GM23338 (cell line): Measurements from ENCODE around the gene GPATCH2. TPM values are rescaled to one million over a fixed set of nuclear protein-coding genes. Genes with fewer than 3 reads are reported as not detected.

ENCODE experiments used
- ATAC-seq: fragments of 200-7000 bp; cut with Tn5 transposase; 3 replicates; pipeline ENCODE4 v1.9.1; 2020
- DNase-seq: peaks from one replicate; pipeline ENCODE4 v3.0.0-alpha.2; 2015; ENCODE audit warnings: low spot score
- H2AFZ ChIP-seq: fragments of 200-600 bp; sonication (generic); 2 replicates; pipeline ENCODE4 v1.8.0; 2016; ENCODE audit warnings: antibody characterized with exemption, mild to moderate bottlenecking, moderate library complexity
- H3F3A ChIP-seq: fragments of 200-600 bp; sonication (generic); replicated peaks from 2 replicates; pipeline ENCODE4 v1.8.0; 2017; ENCODE audit warnings: antibody characterized with exemption, mixed run types, low read depth
- H3K27ac ChIP-seq: fragments of 200-600 bp; sonication (generic); 2 replicates; pipeline ENCODE4 v1.6.1; 2016; ENCODE audit warnings: low read depth
- H3K27me3 ChIP-seq: fragments of 200-600 bp; sonication (generic); 2 replicates; pipeline ENCODE4 v1.8.0; 2016; ENCODE audit warnings: mild to moderate bottlenecking, mixed run types, moderate library complexity; ENCODE audit not compliant: insufficient read depth
- H3K36me3 ChIP-seq: fragments of 200-600 bp; sonication (generic); 2 replicates; pipeline ENCODE4 v1.8.0; 2016; ENCODE audit warnings: mild to moderate bottlenecking; ENCODE audit not compliant: insufficient read depth
- H3K4me1 ChIP-seq: fragments of 200-600 bp; sonication (generic); 2 replicates; pipeline ENCODE4 v1.8.0; 2016; ENCODE audit warnings: mild to moderate bottlenecking, moderate library complexity; ENCODE audit not compliant: insufficient read depth
- H3K4me2 ChIP-seq: fragments of 200-600 bp; sonication (generic); 2 replicates; pipeline ENCODE4 v1.7.1; 2017; ENCODE audit warnings: mixed run types
- H3K4me3 ChIP-seq: fragments of 200-600 bp; sonication (generic); 2 replicates; pipeline ENCODE4 v1.6.1; 2016; ENCODE audit warnings: mixed run types
- H3K79me2 ChIP-seq: fragments of 200-600 bp; sonication (generic); replicated peaks from 2 replicates; pipeline ENCODE4 v1.8.0; 2017; ENCODE audit warnings: mild to moderate bottlenecking; ENCODE audit not compliant: insufficient read depth
- H3K9me2 ChIP-seq: fragments of 200-600 bp; sonication (generic); 2 replicates; pipeline ENCODE4 v1.8.0; 2017; ENCODE audit not compliant: insufficient read depth
- H4K20me1 ChIP-seq: fragments of 200-600 bp; sonication (generic); replicated peaks from 2 replicates; pipeline ENCODE4 v1.8.0; 2017; ENCODE audit warnings: mild to moderate bottlenecking; ENCODE audit not compliant: insufficient read depth
- H3K27ac Mint-ChIP-seq: 2 replicates; pipeline ENCODE4 v1.8.0; 2020; ENCODE audit warnings: inconsistent platforms, mild to moderate bottlenecking, moderate library complexity, mixed read lengths
- H3K27me3 Mint-ChIP-seq: 3 replicates; pipeline ENCODE4 v1.8.0; 2022; ENCODE audit warnings: low read depth, mild to moderate bottlenecking, moderate library complexity, mixed read lengths, inconsistent platforms; ENCODE audit not compliant: insufficient read depth, poor library complexity
- H3K36me3 Mint-ChIP-seq: 3 replicates; pipeline ENCODE4 v1.8.0; 2021; ENCODE audit warnings: low read depth, mild to moderate bottlenecking, inconsistent platforms, moderate library complexity, mixed read lengths
- H3K4me1 Mint-ChIP-seq: 3 replicates; pipeline ENCODE4 v1.8.0; 2020; ENCODE audit warnings: mild to moderate bottlenecking, inconsistent platforms, mixed read lengths
- H3K4me3 Mint-ChIP-seq: 3 replicates; pipeline ENCODE4 v1.8.0; 2021; ENCODE audit warnings: moderate library complexity, mild to moderate bottlenecking, inconsistent platforms, mixed read lengths
- H3K9me3 Mint-ChIP-seq: 3 replicates; pipeline ENCODE4 v1.8.0; 2020; ENCODE audit warnings: moderate library complexity, mild to moderate bottlenecking, inconsistent platforms, mixed read lengths
- CREB1 ChIP-seq: fragments of 250-450 bp; sonication (Bioruptor Pico); IDR thresholded peaks from 2 replicates; pipeline ENCODE4 v1.5.0; 2020; ENCODE audit warnings: low read depth, mild to moderate bottlenecking, moderate library complexity
- JUNB ChIP-seq: IDR thresholded peaks from one replicate; pipeline ENCODE4 v1.6.1; 2016; ENCODE audit warnings: antibody characterized with exemption; ENCODE audit not compliant: unreplicated experiment
- NANOG ChIP-seq: IDR thresholded peaks from 2 replicates; pipeline ENCODE4 v1.6.1; 2016; ENCODE audit warnings: antibody characterized with exemption, borderline replicate concordance
- POLR2AphosphoS5 ChIP-seq: IDR thresholded peaks from 2 replicates; pipeline ENCODE4 v1.6.1; 2016; ENCODE audit warnings: antibody characterized with exemption, low read depth
- STAT1 ChIP-seq: IDR thresholded peaks from one replicate; pipeline ENCODE4 v1.6.1; 2016; ENCODE audit warnings: antibody characterized with exemption; ENCODE audit not compliant: unreplicated experiment
- ZNF114 ChIP-seq: fragments of 250-450 bp; sonication (Bioruptor Pico); IDR thresholded peaks from 2 replicates; pipeline ENCODE4 v1.5.0; 2020; ENCODE audit warnings: mild to moderate bottlenecking, moderate library complexity
- ZNF331 ChIP-seq: fragments of 250-450 bp; sonication (Bioruptor Pico); IDR thresholded peaks from 2 replicates; pipeline ENCODE4 v1.5.0; 2020; ENCODE audit warnings: low read depth, mild to moderate bottlenecking, moderate library complexity
- polyA plus RNA-seq: library from polyadenylated mRNA; unstranded; fragments of >200 nt; fragmentation: Nextera tagmentation; extraction: Ambion mirVana; gene quantifications from 2 replicates; pipeline ENCODE4 v1.2.1, GENCODE V29; 2016
- total RNA-seq: library from RNA; depleted of rRNA; stranded (reverse); fragments of >200 nt; shearing (Covaris generic); gene quantifications from 2 replicates; pipeline ENCODE4 v1.2.3, GENCODE V29; 2014
- TF ChIP-seq, protein P1 (sequence below), 2 experiments: fragments of 200-600 bp in 1 of 2; sonication (generic) in 1 of 2; conservative IDR thresholded peaks; 2 replicates each; pipeline versions ENCODE4 v1.5.1 to v1.6.1; 2016 to 2017; ENCODE audit warnings: antibody characterized with exemption in 2 of 2, low read depth in 2 of 2, mild to moderate bottlenecking in 2 of 2, moderate library complexity in 1 of 2
- TF ChIP-seq, protein P2 (sequence below): fragments of 250-450 bp; sonication (Bioruptor Pico); IDR thresholded peaks from 2 replicates; pipeline ENCODE4 v1.5.0; 2020; ENCODE audit warnings: mild to moderate bottlenecking, moderate library complexity
- TF ChIP-seq, protein P3 (sequence below): IDR thresholded peaks from 2 replicates; pipeline ENCODE4 v1.6.1; 2016; ENCODE audit warnings: antibody characterized with exemption

Gene GPATCH2
- total and polyA plus RNA-seq, 2 experiments from 2014 or later = 12.3 to 26.7 TPM

DNA sequence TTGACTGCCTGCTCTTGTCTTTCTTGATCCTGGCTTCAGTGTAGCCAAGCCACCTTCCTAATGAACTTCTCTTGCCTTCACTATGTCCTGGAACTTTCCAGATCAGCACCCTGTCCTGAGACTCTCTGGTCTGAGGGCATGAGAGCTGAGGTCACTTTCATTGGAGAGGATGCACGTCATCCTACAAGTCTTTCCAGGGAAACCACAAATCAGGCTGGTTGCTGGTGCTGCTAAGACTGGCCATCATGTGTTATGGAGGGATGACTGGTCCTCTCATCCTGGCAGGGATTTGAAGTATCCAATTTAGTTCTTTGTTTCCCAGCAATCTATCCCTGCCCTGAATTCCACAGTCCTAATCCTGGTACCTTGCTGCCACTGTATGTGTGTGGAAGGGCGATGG is 228.6 kb downstream of the GPATCH2 start (continued):
- TF ChIP-seq POLR2AphosphoS5 (no peak), JUNB (no peak), ZNF114 (CRISPR knock-in tag) (no peak), CREB1 (CRISPR knock-in tag) (no peak), ZNF331 (no peak)
- TF ChIP-seq, protein P1, sequence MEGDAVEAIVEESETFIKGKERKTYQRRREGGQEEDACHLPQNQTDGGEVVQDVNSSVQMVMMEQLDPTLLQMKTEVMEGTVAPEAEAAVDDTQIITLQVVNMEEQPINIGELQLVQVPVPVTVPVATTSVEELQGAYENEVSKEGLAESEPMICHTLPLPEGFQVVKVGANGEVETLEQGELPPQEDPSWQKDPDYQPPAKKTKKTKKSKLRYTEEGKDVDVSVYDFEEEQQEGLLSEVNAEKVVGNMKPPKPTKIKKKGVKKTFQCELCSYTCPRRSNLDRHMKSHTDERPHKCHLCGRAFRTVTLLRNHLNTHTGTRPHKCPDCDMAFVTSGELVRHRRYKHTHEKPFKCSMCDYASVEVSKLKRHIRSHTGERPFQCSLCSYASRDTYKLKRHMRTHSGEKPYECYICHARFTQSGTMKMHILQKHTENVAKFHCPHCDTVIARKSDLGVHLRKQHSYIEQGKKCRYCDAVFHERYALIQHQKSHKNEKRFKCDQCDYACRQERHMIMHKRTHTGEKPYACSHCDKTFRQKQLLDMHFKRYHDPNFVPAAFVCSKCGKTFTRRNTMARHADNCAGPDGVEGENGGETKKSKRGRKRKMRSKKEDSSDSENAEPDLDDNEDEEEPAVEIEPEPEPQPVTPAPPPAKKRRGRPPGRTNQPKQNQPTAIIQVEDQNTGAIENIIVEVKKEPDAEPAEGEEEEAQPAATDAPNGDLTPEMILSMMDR (conservative IDR thresholded peaks at IDR 0.05; ENCODE audit: low read depth in 2 of 2) = no peak

DNA sequence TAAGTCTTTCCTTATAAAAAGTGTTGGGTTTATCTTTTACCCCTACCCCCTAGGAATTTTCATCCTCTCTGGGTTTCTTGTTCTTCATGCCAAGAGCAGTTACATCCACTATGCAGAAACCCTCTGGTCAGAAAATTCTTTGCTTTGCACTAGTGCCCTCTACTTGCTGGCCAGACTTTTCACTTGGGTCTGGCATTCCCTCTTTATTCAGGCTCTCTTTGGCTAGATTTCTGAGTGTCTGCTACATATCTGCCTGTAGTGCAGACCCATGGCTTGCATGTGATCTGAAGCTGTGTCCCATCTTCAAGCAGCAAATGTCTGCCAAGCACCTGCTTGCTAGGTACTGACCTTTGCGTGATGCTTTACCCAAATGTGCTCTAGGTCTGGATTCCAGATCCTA is 237.0 kb downstream of the GPATCH2 start:
- ATAC-seq (peak; percentile 61), DNase-seq (peak; percentile 30)
- Histone ChIP-seq H3F3A (no peaks in the 10 kb centered on the region), H3K36me3 (no peaks in the 10 kb centered on the region), H4K20me1 (no peaks in the 10 kb centered on the region), H3K9me2 (no peaks in the 10 kb centered on the region), H3K27me3 (no peaks in the 10 kb centered on the region), H3K4me3 (no peak overlapping the region), H3K4me2 (no peak overlapping the region), H2AFZ (no peak overlapping the region), H3K79me2 (no peaks in the 10 kb centered on the region), H3K27ac (no peak overlapping the region), H3K4me1 (no peaks in the 10 kb centered on the region)
- H3K27ac Mint-ChIP-seq = no peak overlapping the region
- no peaks in the 10 kb centered on the region for H3K4me1 Mint-ChIP-seq
- H3K36me3 Mint-ChIP-seq = no peaks in the 10 kb centered on the region
- H3K9me3 Mint-ChIP-seq = no peaks in the 10 kb centered on the region
- TF ChIP-seq, protein P1 (conservative IDR thresholded peaks at IDR 0.05; ENCODE audit: low read depth in 2 of 2) = peak; percentile 33 to 51
- TF ChIP-seq, protein P2, sequence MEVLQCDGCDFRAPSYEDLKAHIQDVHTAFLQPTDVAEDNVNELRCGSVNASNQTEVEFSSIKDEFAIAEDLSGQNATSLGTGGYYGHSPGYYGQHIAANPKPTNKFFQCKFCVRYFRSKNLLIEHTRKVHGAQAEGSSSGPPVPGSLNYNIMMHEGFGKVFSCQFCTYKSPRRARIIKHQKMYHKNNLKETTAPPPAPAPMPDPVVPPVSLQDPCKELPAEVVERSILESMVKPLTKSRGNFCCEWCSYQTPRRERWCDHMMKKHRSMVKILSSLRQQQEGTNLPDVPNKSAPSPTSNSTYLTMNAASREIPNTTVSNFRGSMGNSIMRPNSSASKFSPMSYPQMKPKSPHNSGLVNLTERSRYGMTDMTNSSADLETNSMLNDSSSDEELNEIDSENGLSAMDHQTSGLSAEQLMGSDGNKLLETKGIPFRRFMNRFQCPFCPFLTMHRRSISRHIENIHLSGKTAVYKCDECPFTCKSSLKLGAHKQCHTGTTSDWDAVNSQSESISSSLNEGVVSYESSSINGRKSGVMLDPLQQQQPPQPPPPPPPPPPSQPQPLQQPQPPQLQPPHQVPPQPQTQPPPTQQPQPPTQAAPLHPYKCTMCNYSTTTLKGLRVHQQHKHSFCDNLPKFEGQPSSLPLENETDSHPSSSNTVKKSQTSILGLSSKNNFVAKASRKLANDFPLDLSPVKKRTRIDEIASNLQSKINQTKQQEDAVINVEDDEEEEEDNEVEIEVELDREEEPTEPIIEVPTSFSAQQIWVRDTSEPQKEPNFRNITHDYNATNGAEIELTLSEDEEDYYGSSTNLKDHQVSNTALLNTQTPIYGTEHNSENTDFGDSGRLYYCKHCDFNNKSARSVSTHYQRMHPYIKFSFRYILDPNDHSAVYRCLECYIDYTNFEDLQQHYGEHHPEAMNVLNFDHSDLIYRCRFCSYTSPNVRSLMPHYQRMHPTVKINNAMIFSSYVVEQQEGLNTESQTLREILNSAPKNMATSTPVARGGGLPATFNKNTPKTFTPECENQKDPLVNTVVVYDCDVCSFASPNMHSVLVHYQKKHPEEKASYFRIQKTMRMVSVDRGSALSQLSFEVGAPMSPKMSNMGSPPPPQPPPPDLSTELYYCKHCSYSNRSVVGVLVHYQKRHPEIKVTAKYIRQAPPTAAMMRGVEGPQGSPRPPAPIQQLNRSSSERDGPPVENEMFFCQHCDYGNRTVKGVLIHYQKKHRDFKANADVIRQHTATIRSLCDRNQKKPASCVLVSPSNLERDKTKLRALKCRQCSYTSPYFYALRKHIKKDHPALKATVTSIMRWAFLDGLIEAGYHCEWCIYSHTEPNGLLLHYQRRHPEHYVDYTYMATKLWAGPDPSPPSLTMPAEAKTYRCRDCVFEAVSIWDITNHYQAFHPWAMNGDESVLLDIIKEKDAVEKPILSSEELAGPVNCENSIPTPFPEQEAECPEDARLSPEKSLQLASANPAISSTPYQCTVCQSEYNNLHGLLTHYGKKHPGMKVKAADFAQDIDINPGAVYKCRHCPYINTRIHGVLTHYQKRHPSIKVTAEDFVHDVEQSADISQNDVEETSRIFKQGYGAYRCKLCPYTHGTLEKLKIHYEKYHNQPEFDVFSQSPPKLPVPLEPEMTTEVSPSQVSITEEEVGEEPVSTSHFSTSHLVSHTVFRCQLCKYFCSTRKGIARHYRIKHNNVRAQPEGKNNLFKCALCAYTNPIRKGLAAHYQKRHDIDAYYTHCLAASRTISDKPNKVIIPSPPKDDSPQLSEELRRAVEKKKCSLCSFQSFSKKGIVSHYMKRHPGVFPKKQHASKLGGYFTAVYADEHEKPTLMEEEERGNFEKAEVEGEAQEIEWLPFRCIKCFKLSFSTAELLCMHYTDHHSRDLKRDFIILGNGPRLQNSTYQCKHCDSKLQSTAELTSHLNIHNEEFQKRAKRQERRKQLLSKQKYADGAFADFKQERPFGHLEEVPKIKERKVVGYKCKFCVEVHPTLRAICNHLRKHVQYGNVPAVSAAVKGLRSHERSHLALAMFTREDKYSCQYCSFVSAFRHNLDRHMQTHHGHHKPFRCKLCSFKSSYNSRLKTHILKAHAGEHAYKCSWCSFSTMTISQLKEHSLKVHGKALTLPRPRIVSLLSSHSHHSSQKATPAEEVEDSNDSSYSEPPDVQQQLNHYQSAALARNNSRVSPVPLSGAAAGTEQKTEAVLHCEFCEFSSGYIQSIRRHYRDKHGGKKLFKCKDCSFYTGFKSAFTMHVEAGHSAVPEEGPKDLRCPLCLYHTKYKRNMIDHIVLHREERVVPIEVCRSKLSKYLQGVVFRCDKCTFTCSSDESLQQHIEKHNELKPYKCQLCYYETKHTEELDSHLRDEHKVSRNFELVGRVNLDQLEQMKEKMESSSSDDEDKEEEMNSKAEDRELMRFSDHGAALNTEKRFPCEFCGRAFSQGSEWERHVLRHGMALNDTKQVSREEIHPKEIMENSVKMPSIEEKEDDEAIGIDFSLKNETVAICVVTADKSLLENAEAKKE (CRISPR knock-in tag) = no peak
- TF ChIP-seq, protein P3, sequence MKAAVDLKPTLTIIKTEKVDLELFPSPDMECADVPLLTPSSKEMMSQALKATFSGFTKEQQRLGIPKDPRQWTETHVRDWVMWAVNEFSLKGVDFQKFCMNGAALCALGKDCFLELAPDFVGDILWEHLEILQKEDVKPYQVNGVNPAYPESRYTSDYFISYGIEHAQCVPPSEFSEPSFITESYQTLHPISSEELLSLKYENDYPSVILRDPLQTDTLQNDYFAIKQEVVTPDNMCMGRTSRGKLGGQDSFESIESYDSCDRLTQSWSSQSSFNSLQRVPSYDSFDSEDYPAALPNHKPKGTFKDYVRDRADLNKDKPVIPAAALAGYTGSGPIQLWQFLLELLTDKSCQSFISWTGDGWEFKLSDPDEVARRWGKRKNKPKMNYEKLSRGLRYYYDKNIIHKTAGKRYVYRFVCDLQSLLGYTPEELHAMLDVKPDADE = no peak
- TF ChIP-seq NANOG = no peak
- TF ChIP-seq STAT1 = no peak
- TF ChIP-seq POLR2AphosphoS5 = no peak
- H3K27me3 Mint-ChIP-seq = no peaks in the 10 kb centered on the region
- H3K4me3 Mint-ChIP-seq = no peak overlapping the region
